Measurements from ENCODE around the gene CANX.
A peak's percentile ranks its signal among the peaks of the same experiment; 100 is the strongest.
"Not testable (repeated sequence)": the region's sequence is repeated elsewhere in the genome, so short reads cannot be mapped to it uniquely, and the experiment has no call there.

Gene CANX

GRCh38 chr5:179732412-179732917, 33.7 kb downstream of the CANX start, which contains the start of gene MAML1:
MAML1 (plus strand) TSS chr5:179732822; CDS start chr5:179733113, 291 bp downstream.
- peaks cover 4% of the 10 kb centered on the region for H3K36me3 Mint-ChIP-seq

GRCh38 chr5:179732918-179733771, 34.4 kb downstream of the CANX start:
- Mint-ChIP-seq H3K36me3 (peaks cover 4% of the 10 kb centered on the region), H3K27me3 (no peaks in the 10 kb centered on the region), H3K9me3 (no peaks in the 10 kb centered on the region), H3K4me3 (peak overlapping the region; percentile 95), H3K4me1 (peaks cover 40% of the 10 kb centered on the region), H3K27ac (peak overlapping the region; percentile 97)

More at GRCh38 chr5:179732412-179732917, 33.7 kb downstream of the CANX start, which contains the start of gene MAML1:
- H3K27ac Mint-ChIP-seq: peak within 1 kb of the TSS; percentile 97
- H3K4me3 Mint-ChIP-seq: peak within 1 kb of the TSS; percentile 95
- no peaks in the 10 kb centered on the region for H3K9me3 Mint-ChIP-seq
- no peaks in the 10 kb centered on the region for H3K27me3 Mint-ChIP-seq
- peaks cover 33% of the 10 kb centered on the region for H3K4me1 Mint-ChIP-seq

- Mint-ChIP-seq H3K36me3 (peaks cover 7% of the 10 kb centered on the region), H3K9me3 (no peaks in the 10 kb centered on the region), H3K4me3 (peak overlapping the region; percentile 95), H3K27ac (peak overlapping the region; percentile 90), H3K27me3 (no peaks in the 10 kb centered on the region), H3K4me1 (peaks cover 46% of the 10 kb centered on the region)
Measured at GRCh38 chr5:179733772-179734126, 35.0 kb downstream of the CANX start.

GRCh38 chr5:179734536-179735164, 35.9 kb downstream of the CANX start:
- H3K4me3 Mint-ChIP-seq: peak overlapping the region; percentile 95
- no peaks in the 10 kb centered on the region for H3K27me3 Mint-ChIP-seq
- peaks cover 53% of the 10 kb centered on the region for H3K4me1 Mint-ChIP-seq
- H3K9me3 Mint-ChIP-seq: no peaks in the 10 kb centered on the region
- H3K27ac Mint-ChIP-seq: peak overlapping the region; percentile 3
- H3K36me3 Mint-ChIP-seq: peaks cover 7% of the 10 kb centered on the region

- H3K27ac Mint-ChIP-seq: peak overlapping the region; percentile 19
- peaks cover 9% of the 10 kb centered on the region for H3K36me3 Mint-ChIP-seq
- peak overlapping the region; percentile 15 for H3K4me3 Mint-ChIP-seq
- no peaks in the 10 kb centered on the region for H3K27me3 Mint-ChIP-seq
- H3K9me3 Mint-ChIP-seq: no peaks in the 10 kb centered on the region
- peaks cover 57% of the 10 kb centered on the region for H3K4me1 Mint-ChIP-seq
Measured at GRCh38 chr5:179738742-179739141, 40.0 kb downstream of the CANX start.

- not testable (repeated sequence) for H3K4me3 Mint-ChIP-seq, H3K9me3 Mint-ChIP-seq, H3K36me3 Mint-ChIP-seq, H3K27me3 Mint-ChIP-seq, H3K27ac Mint-ChIP-seq
- peaks cover 39% of the 10 kb centered on the region for H3K4me1 Mint-ChIP-seq
Measured at GRCh38 chr5:179744106-179744505, 45.3 kb downstream of the CANX start.

GRCh38 chr5:179746872-179747271, 48.1 kb downstream of the CANX start:
- Mint-ChIP-seq H3K27me3 (no peaks in the 10 kb centered on the region), H3K27ac (peak overlapping the region; percentile 20), H3K4me1 (peaks cover 31% of the 10 kb centered on the region), H3K4me3 (no peak overlapping the region), H3K9me3 (no peaks in the 10 kb centered on the region), H3K36me3 (peaks cover 8% of the 10 kb centered on the region)

GRCh38 chr5:179747811-179748210, 49.0 kb downstream of the CANX start:
- H3K4me1 Mint-ChIP-seq: peaks cover 33% of the 10 kb centered on the region
- no peaks in the 10 kb centered on the region for H3K27me3 Mint-ChIP-seq
- H3K4me3 Mint-ChIP-seq: no peak overlapping the region
- H3K27ac Mint-ChIP-seq: no peak overlapping the region
- peaks cover 8% of the 10 kb centered on the region for H3K36me3 Mint-ChIP-seq
- H3K9me3 Mint-ChIP-seq: no peaks in the 10 kb centered on the region

GRCh38 chr5:179749857-179750508, 51.2 kb downstream of the CANX start:
- Mint-ChIP-seq H3K4me3 (no peak overlapping the region), H3K4me1 (peaks cover 52% of the 10 kb centered on the region), H3K9me3 (no peaks in the 10 kb centered on the region), H3K27me3 (no peaks in the 10 kb centered on the region), H3K36me3 (peaks cover 11% of the 10 kb centered on the region), H3K27ac (no peak overlapping the region)

GRCh38 chr5:179753971-179754370, 55.2 kb downstream of the CANX start:
- Mint-ChIP-seq H3K27ac (peak overlapping the region; percentile 70), H3K4me3 (peak overlapping the region; percentile 15), H3K4me1 (peaks cover 51% of the 10 kb centered on the region)

GRCh38 chr5:179755022-179755421, 56.3 kb downstream of the CANX start:
- peaks cover 6% of the 10 kb centered on the region for H3K36me3 Mint-ChIP-seq
- H3K27me3 Mint-ChIP-seq: no peaks in the 10 kb centered on the region
- H3K4me1 Mint-ChIP-seq: peaks cover 57% of the 10 kb centered on the region
- no peak overlapping the region for H3K4me3 Mint-ChIP-seq
- H3K9me3 Mint-ChIP-seq: no peaks in the 10 kb centered on the region
- H3K27ac Mint-ChIP-seq: peak overlapping the region; percentile 81

More at GRCh38 chr5:179753971-179754370, 55.2 kb downstream of the CANX start:
- H3K27me3 Mint-ChIP-seq: no peaks in the 10 kb centered on the region
- peaks cover 6% of the 10 kb centered on the region for H3K36me3 Mint-ChIP-seq
- H3K9me3 Mint-ChIP-seq: no peaks in the 10 kb centered on the region

GRCh38 chr5:179758955-179759354, 60.2 kb downstream of the CANX start:
- Mint-ChIP-seq H3K4me1 (peaks cover 74% of the 10 kb centered on the region), H3K36me3 (no peaks in the 10 kb centered on the region), H3K4me3 (no peak overlapping the region), H3K27me3 (no peaks in the 10 kb centered on the region), H3K9me3 (no peaks in the 10 kb centered on the region), H3K27ac (peak overlapping the region; percentile 79)

GRCh38 chr5:179759581-179760551, 61.1 kb downstream of the CANX start:
- no peaks in the 10 kb centered on the region for H3K9me3 Mint-ChIP-seq
- peak overlapping the region; percentile 79 for H3K27ac Mint-ChIP-seq
- no peaks in the 10 kb centered on the region for H3K27me3 Mint-ChIP-seq
- peaks cover 69% of the 10 kb centered on the region for H3K4me1 Mint-ChIP-seq
- no peaks in the 10 kb centered on the region for H3K36me3 Mint-ChIP-seq
- peak overlapping the region; percentile 23 for H3K4me3 Mint-ChIP-seq

- H3K4me3 Mint-ChIP-seq: no peak overlapping the region
- H3K9me3 Mint-ChIP-seq: no peaks in the 10 kb centered on the region
- H3K27ac Mint-ChIP-seq: peak overlapping the region; percentile 46
- H3K36me3 Mint-ChIP-seq: peaks cover 3% of the 10 kb centered on the region
- H3K4me1 Mint-ChIP-seq: peaks cover 58% of the 10 kb centered on the region
- no peaks in the 10 kb centered on the region for H3K27me3 Mint-ChIP-seq
Measured at GRCh38 chr5:179762079-179762780, 63.5 kb downstream of the CANX start.
